ENCODE data around the gene CYBA. TPM values are rescaled to one million over a fixed set of nuclear protein-coding genes. Genes with fewer than 3 reads are reported as not detected.

The CYBA gene
- total RNA-seq, 1 experiment from 2014 or later, result 0.52 TPM

- DNase-seq (ENCODE audit: low read depth), result no peak
Measured at GRCh38 chr16:88631920-88632586, 18.8 kb downstream of the CYBA start.

- no peak for DNase-seq (ENCODE audit: low read depth)
Measured at GRCh38 chr16:88631384-88631783, 19.5 kb downstream of the CYBA start.

DNA sequence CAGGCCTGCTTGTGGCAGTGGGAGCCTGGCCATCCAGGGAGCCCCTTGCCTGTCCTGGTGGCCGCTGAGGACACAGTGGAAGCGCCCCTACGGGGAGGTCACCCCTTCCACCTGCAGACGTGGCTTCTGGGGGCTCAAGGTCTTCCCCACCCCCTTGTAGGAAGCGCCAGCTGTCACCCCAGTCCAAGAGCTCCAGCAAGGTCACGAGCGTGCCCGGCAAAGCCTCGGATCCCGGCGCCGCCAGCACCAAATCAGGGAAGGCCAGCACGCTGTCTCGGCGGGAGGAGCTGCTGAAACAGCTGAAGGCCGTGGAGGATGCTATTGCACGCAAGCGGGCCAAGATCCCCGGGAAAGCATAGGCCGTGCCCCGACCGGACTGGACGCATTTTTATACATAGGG, 19.9 kb downstream of the CYBA start:
- no peak for DNase-seq (ENCODE audit: low read depth)

GRCh38 chr16:88630433-88630832, 20.4 kb downstream of the CYBA start:
- DNase-seq (ENCODE audit: low read depth), result no peak

DNA sequence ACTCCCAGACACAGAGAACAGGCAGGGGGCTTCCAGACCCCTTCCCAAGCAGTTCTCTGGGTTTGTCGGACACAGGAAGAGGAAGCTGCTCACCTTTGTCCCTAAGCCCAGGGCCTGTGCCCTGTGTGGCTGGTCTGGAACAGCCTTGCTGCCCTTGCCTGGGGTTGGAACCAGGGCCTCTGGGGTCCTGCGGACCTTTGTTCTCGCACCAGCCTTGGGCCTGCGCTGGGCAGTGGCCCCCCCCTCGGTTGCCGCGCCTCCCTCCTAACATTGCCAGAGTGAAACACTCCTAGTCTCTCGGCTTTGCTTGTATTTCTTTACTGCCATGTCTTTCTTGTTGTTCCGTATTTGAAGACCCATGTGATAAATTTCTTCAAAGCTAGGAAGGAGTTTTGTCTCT, 21.0 kb downstream of the CYBA start:
- DNase-seq (ENCODE audit: low read depth), result no peak

DNA sequence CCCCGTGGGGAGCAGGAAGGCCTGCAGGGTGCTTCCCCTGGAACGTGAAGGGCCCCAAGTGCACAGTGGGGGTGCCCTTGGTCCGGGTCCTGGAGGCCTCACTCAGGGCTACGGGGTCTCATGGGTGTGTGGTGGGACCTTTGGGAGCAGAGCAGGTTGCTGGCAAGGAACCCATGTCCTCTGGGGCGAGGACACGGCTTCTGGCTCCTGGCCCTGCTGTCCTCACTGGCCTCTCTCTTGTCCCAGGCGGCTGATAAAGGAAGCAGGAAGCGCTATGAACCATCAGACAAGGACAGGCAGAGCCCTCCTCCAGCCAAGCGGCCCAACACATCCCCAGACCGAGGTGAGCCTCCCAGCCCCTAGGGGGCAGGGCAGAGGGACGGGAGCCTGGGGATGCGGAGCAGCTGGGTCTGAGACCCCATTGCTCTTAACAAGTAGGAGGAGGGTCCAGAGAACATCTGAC, 22.3 kb downstream of the CYBA start:
- no peak for DNase-seq (ENCODE audit: low read depth)

DNA sequence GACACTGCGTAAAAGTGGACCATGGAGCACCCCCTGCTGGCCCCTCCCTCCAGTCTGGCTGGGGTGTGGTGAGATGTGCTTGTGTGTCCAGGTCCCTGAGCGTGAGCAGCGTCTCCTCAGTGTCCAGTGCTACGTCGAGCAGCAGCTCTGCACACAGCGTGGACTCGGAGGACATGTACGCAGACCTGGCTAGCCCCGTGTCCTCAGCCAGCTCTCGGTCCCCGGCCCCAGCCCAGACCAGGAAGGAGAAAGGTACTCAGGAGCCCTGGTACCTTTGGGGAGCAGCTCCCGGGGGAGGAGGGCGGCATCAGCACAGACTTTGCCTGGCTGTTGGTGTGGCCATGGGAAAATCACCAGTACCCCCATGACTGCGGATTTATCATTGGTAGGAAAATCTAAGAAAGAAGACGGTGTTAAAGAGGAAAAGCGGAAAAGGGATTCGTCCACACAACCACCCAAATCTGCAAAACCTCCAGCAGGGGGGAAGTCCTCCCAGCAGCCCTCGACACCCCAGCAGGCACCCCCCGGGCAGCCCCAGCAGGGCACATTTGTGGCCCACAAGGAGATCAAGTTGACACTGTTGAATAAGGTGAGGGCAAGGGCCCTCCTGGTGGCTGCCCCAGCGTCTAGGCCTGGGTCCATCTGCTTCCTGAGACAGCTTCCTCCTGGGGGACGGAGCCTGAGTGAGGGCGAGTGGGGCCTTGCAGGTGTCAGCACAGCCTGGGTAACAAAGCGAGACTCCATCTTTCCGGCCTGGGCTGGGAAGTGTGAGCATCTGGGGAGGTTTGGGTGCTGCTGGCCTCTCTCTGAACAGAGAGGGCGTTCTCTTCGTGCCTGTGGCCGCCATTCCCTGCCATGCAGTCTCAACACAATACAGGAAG, 23.1 kb downstream of the CYBA start:
- no peak for DNase-seq (ENCODE audit: low read depth)

- no peak for DNase-seq (ENCODE audit: low read depth)
Measured at GRCh38 chr16:88626646-88627045, 24.2 kb downstream of the CYBA start.

- DNase-seq (ENCODE audit: low read depth), result no peak
Measured at GRCh38 chr16:88624977-88625576, 25.8 kb downstream of the CYBA start.

GRCh38 chr16:88624481-88624880, 26.4 kb downstream of the CYBA start:
- DNase-seq (ENCODE audit: low read depth), result no peak

DNA sequence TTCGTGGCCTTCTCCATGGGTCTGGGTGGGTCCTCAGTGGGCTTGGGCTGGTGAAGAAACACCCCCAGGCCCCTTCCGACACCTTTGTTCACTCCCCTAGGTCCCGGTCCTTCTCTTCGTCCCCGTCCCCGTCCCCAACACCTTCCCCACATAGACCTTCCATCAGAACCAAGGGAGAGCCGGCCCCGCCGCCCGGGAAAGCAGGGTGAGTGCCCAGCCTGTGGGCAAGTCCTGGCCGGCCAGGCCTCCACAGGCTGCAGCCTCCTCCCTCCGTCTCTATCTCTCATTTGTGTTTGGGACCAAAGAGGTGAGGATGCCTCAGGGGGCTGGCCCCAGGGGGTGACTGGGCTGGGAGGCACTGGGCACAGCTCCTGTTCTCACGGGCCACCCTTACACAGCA, 27.0 kb downstream of the CYBA start:
- DNase-seq (ENCODE audit: low read depth), result no peak

DNA sequence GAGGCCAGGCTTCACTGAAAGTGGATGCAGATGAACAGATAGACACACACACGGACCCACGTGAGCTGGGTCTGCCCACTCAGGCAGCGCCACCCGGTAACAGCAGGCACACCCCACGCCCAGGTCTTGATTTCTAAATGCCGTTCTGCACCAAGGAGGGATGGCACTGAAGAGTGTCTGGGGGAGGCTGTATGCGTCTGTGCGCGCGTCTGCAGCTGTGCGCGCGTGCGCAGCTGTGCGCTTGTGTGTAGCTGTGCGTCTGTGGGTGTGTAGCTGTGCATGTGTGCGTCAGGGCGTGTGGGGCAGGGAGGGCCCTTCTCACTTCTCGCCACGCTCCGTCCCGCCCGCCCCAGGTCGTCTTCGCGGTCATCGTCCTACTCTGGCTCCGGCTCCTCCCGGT, 28.0 kb downstream of the CYBA start:
- DNase-seq (ENCODE audit: low read depth), result no peak

GRCh38 chr16:88622125-88622524, 28.7 kb downstream of the CYBA start:
- DNase-seq (ENCODE audit: low read depth), result no peak

DNA sequence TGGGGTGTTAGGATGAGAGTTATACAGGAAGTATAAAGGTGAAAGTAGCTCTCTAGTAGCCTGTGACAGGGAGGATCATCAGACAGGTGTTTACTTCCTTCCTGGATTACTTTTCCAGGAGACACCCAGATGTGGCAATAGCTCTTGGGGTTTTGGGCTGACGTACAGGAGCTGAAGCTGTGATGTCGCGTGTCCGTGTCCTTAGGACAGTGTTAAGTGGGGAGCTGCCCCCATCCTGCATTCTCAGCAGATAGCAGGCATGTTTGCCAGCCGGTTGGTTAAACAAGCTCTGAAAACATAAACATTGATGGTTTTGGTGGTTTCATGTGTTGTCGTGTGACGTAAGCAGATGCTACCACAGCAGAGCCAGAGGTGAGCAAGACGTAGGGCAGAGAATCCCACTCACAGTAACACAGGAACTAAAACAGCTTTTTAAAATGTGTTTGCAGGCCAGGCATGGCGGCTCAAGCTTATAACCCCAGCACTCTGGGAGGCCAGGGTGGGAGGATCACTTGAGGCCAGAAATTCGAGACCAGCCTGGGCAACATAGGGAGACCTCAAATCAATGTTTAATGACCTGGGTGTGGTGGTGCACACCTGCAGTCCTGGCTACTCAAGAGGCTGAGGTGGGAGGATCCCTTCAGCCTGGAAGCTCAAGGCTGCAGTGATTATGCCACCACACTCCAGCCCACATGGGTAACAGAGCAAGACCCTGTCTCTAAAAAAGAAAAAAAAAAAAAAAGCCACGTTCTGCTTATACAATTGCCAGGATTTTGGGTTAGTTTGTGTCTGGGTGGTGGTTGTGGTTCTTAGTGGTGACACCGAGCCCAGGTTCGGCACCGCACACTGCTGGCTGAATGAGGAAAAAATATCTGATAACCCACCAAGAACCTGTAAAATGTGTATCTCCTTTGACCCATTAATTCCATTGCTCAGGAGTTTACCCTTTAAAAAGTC, 30.7 kb downstream of the CYBA start:
- DNase-seq (ENCODE audit: low read depth), result no peak

DNA sequence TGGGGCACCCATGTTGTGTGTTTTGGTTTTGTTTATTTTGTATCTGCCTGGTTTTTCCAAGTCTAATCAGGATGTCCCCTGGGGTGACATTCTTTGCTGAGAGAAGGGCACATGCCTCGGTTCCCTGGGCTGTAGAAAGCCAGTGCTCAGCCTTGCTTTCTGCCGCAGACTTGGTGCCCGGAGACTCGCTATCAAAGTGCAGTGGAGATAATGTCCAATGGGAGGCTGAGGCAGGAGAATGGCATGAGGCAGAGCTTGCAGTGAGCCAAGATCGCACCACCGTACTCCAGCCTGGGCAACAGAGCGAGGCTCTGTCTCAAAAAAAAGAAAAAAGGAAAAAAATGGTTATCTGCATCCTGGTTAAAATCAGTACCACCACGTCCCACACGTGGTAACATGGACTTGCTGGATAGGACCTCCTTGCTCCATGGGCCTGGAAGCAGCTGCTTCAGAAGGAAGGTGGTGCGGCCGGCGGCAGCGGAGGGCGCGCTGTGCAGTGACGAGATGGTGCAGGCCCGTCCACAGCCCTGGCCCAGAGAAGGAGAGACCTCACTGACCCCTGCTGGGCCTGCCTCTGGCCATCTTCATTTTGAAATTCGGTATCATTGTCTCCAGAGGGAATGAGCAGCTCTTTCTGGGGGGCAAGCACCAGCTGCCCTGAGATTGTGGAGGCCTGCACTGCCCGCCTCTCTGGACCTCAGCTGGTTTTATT, 31.7 kb downstream of the CYBA start:
- DNase-seq (ENCODE audit: low read depth), result no peak

- DNase-seq (ENCODE audit: low read depth), result peak; percentile 42
Measured at GRCh38 chr16:88618182-88618955, 32.5 kb downstream of the CYBA start.

- no peak for DNase-seq (ENCODE audit: low read depth)
Measured at GRCh38 chr16:88617268-88618031, 33.4 kb downstream of the CYBA start.

DNA sequence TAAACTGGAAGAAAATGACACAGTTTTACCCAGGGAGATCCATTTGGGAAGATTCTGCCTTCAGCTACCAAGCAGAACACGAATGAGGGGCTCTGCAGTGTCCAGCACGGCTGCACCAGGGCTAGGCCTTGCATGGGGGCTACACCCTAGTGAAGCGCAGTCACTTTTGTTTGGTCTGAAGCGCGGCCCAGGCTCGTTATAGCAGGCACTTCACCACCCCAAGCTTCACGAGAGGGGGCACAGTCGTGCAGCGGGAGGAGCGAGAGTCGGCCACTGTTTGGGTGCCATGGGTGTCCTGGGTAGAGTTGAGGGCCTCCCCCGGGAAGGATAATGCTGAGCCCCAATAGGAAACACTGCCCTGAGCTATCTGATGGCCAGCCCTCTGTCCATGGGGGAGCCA, 34.1 kb downstream of the CYBA start:
- no peak for DNase-seq (ENCODE audit: low read depth)

GRCh38 chr16:88616320-88616719, 34.5 kb downstream of the CYBA start:
- no peak for DNase-seq (ENCODE audit: low read depth)

Measured in LHCN-M2 (cell line).